HG03575 (cell line): ENCODE measurements around the gene MYBL2.

Experiments
- ATAC-seq: cut with Tn5 transposase; IDR thresholded peaks from one replicate; pipeline ENCODE4 v1.9.1; 2021; ENCODE audit not compliant: unreplicated experiment, insufficient number of reproducible peaks, low FRiP score; ENCODE audit errors: extremely low read depth

The MYBL2 gene

DNA sequence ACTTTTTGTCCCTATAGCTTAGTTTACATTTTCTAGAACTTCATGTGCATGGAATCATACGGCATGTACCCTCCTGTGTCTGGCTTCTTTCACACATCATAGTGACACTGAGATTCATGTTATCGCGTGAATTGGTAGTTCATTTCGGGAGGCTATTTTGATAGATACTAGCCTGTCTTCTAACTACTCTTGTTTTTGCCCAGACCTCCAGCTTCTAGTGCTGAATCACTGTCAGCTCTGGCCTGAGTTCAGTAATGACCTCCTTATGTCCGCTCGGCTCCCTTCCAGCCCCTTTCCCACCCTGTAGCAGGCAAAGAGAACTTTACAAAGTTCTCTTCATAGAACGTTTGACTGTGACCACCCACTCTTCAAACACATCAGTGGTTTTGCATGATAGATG, 14.1 kb downstream of the MYBL2 start:
- no peak for ATAC-seq

DNA sequence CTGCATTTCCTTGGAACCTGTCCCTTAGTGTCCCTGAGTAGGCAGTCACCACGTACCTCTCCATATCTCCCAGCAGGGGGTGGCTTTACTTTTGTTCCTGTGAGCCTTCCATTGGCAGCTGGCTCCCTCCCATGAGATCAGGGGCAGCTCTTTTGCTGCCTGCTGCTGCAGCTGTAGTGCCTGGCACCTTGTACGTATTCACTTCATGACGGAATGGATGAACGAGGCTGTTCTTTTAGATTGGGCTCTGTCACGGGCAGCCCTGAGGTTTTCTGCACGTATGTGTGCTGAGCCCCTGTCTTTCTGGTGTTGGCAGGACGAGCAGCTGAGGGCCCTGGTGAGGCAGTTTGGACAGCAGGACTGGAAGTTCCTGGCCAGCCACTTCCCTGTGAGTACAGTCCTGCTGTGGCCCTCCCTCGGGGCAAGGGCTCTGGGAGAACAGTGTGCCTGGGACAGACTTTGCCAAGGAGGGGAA, 14.6 kb downstream of the MYBL2 start:
- ATAC-seq = no peak

- ATAC-seq = peak; percentile 83
Measured at GRCh38 chr20:43681991-43682410, 15.1 kb downstream of the MYBL2 start.

DNA sequence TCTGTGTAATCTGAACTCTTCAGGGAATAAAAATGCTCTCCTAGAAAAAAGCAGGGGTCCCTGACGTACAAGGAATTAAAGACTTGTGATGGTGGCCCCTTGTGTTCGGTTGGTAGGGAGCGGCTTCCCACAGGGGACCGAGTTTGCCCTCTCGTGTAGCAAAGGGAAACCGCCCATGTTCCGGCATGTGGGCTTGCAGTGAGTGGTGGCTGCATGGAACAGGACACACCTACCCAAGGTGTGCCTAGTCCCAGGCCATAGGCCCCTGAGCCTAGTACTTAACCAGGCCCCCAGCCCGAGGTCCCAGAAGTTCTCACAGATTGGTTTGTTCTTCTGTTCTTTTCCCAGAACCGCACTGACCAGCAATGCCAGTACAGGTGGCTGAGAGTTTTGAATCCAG, 15.5 kb downstream of the MYBL2 start:
- ATAC-seq = no peak

DNA sequence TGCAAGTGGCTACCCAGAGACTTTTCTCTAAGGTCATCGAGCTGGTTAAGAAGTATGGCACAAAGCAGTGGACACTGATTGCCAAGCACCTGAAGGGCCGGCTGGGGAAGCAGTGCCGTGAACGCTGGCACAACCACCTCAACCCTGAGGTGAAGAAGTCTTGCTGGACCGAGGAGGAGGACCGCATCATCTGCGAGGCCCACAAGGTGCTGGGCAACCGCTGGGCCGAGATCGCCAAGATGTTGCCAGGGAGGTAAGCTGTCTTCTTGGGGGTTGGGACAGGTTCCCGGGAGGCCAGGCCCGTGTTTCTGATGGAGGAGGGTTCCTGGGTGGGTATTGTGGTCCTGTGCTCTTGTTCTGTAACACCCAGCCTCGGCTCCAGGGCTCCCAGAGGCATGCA, 19.9 kb downstream of the MYBL2 start:
- no peak for ATAC-seq

GRCh38 chr20:43689165-43689564, 22.3 kb downstream of the MYBL2 start:
- ATAC-seq = no peak

DNA sequence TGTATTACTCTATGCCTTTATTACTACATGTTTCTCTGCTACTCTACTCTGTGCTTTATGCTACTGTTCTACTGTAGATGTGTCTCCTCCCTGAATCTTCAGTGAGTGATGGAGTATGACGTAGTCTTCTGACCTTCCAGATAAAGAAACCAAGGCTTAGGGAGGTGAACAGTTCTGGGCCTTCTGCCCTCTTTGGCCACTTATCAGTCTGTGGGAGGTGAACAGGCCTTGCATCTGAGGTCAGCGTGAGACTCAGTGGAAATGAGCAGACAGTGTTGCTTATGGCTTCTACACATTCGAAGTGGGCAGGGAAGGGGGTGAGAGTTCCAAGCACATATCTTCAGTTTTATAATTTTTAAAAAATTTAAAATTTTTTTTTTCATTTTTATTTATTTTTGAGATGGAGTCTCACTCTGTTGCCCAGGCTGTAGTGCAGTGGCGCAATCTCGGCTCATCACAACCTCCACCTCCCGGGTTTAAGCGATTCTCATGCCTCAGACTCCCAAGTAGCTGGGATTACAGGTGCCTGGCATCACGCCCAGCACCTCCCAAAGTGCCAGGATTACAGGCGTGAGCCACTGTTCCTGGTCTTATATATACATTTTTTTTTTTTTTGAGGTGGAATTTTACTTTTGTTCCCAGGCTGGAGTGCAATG, 24.2 kb downstream of the MYBL2 start:
- ATAC-seq = no peak

GRCh38 chr20:43691928-43692524, 25.1 kb downstream of the MYBL2 start:
- no peak for ATAC-seq

DNA sequence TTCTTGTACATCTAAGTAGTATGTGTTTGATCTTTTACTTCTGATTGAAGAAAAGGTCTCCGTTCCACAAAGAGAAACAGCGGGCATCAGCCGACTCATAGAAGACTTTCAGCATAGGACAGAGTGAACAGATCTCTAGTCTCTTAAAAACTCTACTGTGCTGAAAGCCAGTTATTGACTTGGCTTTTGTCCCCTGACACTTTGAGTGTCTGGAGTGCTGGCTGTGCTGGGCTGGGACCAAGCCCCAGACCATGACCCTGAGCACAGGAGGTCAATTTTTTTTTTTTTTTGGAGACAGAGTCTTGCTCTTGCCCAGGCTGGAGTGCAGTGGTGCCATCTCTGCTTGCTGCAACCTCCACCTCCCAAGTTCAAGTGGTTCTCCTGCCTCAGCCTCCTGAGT, 27.8 kb downstream of the MYBL2 start:
- no peak for ATAC-seq

DNA sequence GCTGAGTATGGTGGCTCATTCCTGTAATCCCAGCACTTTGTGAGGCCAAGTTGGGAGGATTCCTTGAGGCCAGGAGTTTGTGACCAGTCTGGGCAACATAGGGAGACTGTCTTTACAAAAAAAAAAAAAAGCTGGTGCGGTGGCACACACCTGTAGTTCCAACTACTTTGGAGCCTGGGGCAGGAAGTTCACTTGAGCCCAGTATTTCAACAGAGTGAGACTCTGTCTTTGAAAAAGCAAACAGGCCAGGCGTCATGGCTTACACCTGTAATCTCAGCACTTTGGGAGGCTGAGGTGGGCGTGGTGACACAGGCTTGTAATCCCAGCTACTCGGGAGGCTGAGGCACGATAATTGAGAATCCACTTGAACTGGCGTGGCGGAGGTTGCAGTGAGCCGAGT, 28.7 kb downstream of the MYBL2 start:
- ATAC-seq = no peak

- ATAC-seq = no peak
Measured at GRCh38 chr20:43699941-43700565, 33.1 kb downstream of the MYBL2 start.

GRCh38 chr20:43700627-43701026, 33.7 kb downstream of the MYBL2 start:
- no peak for ATAC-seq

DNA sequence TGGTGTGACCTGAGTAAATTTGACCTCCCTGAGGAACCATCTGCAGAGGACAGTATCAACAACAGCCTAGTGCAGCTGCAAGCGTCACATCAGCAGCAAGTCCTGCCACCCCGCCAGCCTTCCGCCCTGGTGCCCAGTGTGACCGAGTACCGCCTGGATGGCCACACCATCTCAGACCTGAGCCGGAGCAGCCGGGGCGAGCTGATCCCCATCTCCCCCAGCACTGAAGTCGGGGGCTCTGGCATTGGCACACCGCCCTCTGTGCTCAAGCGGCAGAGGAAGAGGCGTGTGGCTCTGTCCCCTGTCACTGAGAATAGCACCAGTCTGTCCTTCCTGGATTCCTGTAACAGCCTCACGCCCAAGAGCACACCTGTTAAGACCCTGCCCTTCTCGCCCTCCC, 35.6 kb downstream of the MYBL2 start:
- no peak for ATAC-seq

GRCh38 chr20:43710370-43711044, 43.6 kb downstream of the MYBL2 start:
- peak; percentile 43 for ATAC-seq

- no peak for ATAC-seq
Measured at GRCh38 chr20:43711098-43711654, 44.3 kb downstream of the MYBL2 start.

GRCh38 chr20:43715044-43715443, 48.1 kb downstream of the MYBL2 start:
- ATAC-seq = no peak

GRCh38 chr20:43715511-43715910, 48.6 kb downstream of the MYBL2 start:
- no peak for ATAC-seq

- no peak for ATAC-seq
Measured at GRCh38 chr20:43716123-43716522, 49.2 kb downstream of the MYBL2 start.

- no peak for ATAC-seq
Measured at GRCh38 chr20:43716757-43717615, 50.1 kb downstream of the MYBL2 start.
